ENCODE results near the gene LAMP5. TPM values are rescaled to one million over a fixed set of nuclear protein-coding genes. Genes with fewer than 3 reads are reported as not detected.

Gene LAMP5
- 0.04 TPM in 1 of 2 replicates, not detected in the other for polyA plus RNA-seq (2013)

- H3K79me1 ChIP-seq (ENCODE audit: low read length): no peaks in the 10 kb centered on the region
- no peak within 1 kb of the TSS for H3K4ac ChIP-seq (ENCODE audit: low read depth, low read length)
- no peak within 1 kb of the TSS for H2BK120ac ChIP-seq (ENCODE audit: insufficient read depth, low read length, poor library complexity)
- H3K14ac ChIP-seq (ENCODE audit: low read length): no peak within 1 kb of the TSS
- no peak within 1 kb of the TSS for H4K8ac ChIP-seq (ENCODE audit: low read depth, low read length)
- no CpG with 5 or more reads among the region's 38 CpGs for WGBS (ENCODE audit: extremely low coverage, insufficient coverage, insufficient read length)
- H3K18ac ChIP-seq (ENCODE audit: low read length): no peak within 1 kb of the TSS
- no peak within 1 kb of the TSS for H2BK5ac ChIP-seq (ENCODE audit: low read depth, low read length, poor library complexity)
- H3K23ac ChIP-seq (ENCODE audit: low read length): no peak within 1 kb of the TSS
- no peak within 1 kb of the TSS for H2AK5ac ChIP-seq (ENCODE audit: low read length)
- no peak within 1 kb of the TSS for H3K27ac ChIP-seq (ENCODE audit: low read depth, low read length)
- H3K27me3 ChIP-seq (ENCODE audit: insufficient read depth, low read length): peaks cover 46% of the 10 kb centered on the region
- no peak within 1 kb of the TSS for H2BK12ac ChIP-seq (ENCODE audit: low read length)
- H4K91ac ChIP-seq (ENCODE audit: low read depth, low read length): no peak within 1 kb of the TSS
- H3K4me2 ChIP-seq (ENCODE audit: low read length): peak within 1 kb of the TSS; percentile 53
- H3K4me3 ChIP-seq (ENCODE audit: low read depth, low read length): no peak within 1 kb of the TSS
- H3K9me3 ChIP-seq (ENCODE audit: insufficient read depth, low read depth, low read length): peaks cover 2% of the 10 kb centered on the region
- DNase-seq: no peak
- H3K4me1 ChIP-seq (ENCODE audit: control insufficient read depth in 1 of 2, insufficient read depth in 2 of 2, low read length in 2 of 2): peaks cover 11% of the 10 kb centered on the region in 2 experiments
- H2AFZ ChIP-seq (ENCODE audit: insufficient read depth, low read length, poor library complexity): no peak within 1 kb of the TSS
- no peaks in the 10 kb centered on the region for H3K36me3 ChIP-seq (ENCODE audit: control insufficient read depth in 1 of 2, insufficient read depth in 2 of 2, low read length in 2 of 2)
- no peak within 1 kb of the TSS for H4K12ac ChIP-seq (ENCODE audit: low read depth, low read length)
- H3K79me2 ChIP-seq (ENCODE audit: control insufficient read depth, insufficient read depth, low read length, poor library complexity): no peaks in the 10 kb centered on the region
- H3K9ac ChIP-seq (ENCODE audit: low read length): no peak within 1 kb of the TSS
These were observed at the start of gene LAMP5 for GRCh38 chr20:9514461-9515213. LAMP5 (plus strand) TSS chr20:9514590; CDS start chr20:9514853, 263 bp downstream.

GRCh38 chr20:9467995-9468394, 46.4 kb upstream of the LAMP5 start:
- Histone ChIP-seq H2BK12ac (ENCODE audit: low read length) (no peak overlapping the region), H3K79me2 (ENCODE audit: control insufficient read depth, insufficient read depth, low read length, poor library complexity) (no peaks in the 10 kb centered on the region), H2AK5ac (ENCODE audit: low read length) (no peak overlapping the region), H3K79me1 (ENCODE audit: low read length) (no peaks in the 10 kb centered on the region), H3K9me3 (ENCODE audit: insufficient read depth, low read depth, low read length) (no peaks in the 10 kb centered on the region), H3K14ac (ENCODE audit: low read length) (no peak overlapping the region), H3K27ac (ENCODE audit: low read depth, low read length) (no peak overlapping the region), H3K4me3 (ENCODE audit: low read depth, low read length) (no peak overlapping the region), H2BK5ac (ENCODE audit: low read depth, low read length, poor library complexity) (no peak overlapping the region), H2AFZ (ENCODE audit: insufficient read depth, low read length, poor library complexity) (no peak overlapping the region), H2BK120ac (ENCODE audit: insufficient read depth, low read length, poor library complexity) (no peak overlapping the region), H3K4me2 (ENCODE audit: low read length) (no peak overlapping the region), H3K36me3 (ENCODE audit: control insufficient read depth in 1 of 2, insufficient read depth in 2 of 2, low read length in 2 of 2) (no peaks in the 10 kb centered on the region), H3K4me1 (ENCODE audit: control insufficient read depth in 1 of 2, insufficient read depth in 2 of 2, low read length in 2 of 2) (no peaks in the 10 kb centered on the region), H3K23ac (ENCODE audit: low read length) (no peak overlapping the region), H3K4ac (ENCODE audit: low read depth, low read length) (no peak overlapping the region), H4K12ac (ENCODE audit: low read depth, low read length) (no peak overlapping the region), H4K91ac (ENCODE audit: low read depth, low read length) (no peak overlapping the region), H3K27me3 (ENCODE audit: insufficient read depth, low read length) (no peaks in the 10 kb centered on the region), H3K9ac (ENCODE audit: low read length) (no peak overlapping the region), H3K18ac (ENCODE audit: low read length) (no peak overlapping the region), H4K8ac (ENCODE audit: low read depth, low read length) (no peak overlapping the region)
- no peak for DNase-seq
- no CpG with 5 or more reads among the region's 3 CpGs for WGBS (ENCODE audit: extremely low coverage, insufficient coverage, insufficient read length)

- no peak overlapping the region for H4K12ac ChIP-seq (ENCODE audit: low read depth, low read length)
- H3K27me3 ChIP-seq (ENCODE audit: insufficient read depth, low read length): no peaks in the 10 kb centered on the region
- H2BK12ac ChIP-seq (ENCODE audit: low read length): no peak overlapping the region
- H3K36me3 ChIP-seq (ENCODE audit: control insufficient read depth in 1 of 2, insufficient read depth in 2 of 2, low read length in 2 of 2): no peaks in the 10 kb centered on the region
- H3K27ac ChIP-seq (ENCODE audit: low read depth, low read length): no peak overlapping the region
- H2AFZ ChIP-seq (ENCODE audit: insufficient read depth, low read length, poor library complexity): no peak overlapping the region
- no peak overlapping the region for H2AK5ac ChIP-seq (ENCODE audit: low read length)
- H3K18ac ChIP-seq (ENCODE audit: low read length): no peak overlapping the region
- H3K9ac ChIP-seq (ENCODE audit: low read length): no peak overlapping the region
- H4K8ac ChIP-seq (ENCODE audit: low read depth, low read length): no peak overlapping the region
- no peak overlapping the region for H2BK5ac ChIP-seq (ENCODE audit: low read depth, low read length, poor library complexity)
- no peak overlapping the region for H4K91ac ChIP-seq (ENCODE audit: low read depth, low read length)
- H3K14ac ChIP-seq (ENCODE audit: low read length): no peak overlapping the region
- H3K23ac ChIP-seq (ENCODE audit: low read length): no peak overlapping the region
- DNase-seq: no peak
- H3K4ac ChIP-seq (ENCODE audit: low read depth, low read length): no peak overlapping the region
- H2BK120ac ChIP-seq (ENCODE audit: insufficient read depth, low read length, poor library complexity): no peak overlapping the region
- H3K79me1 ChIP-seq (ENCODE audit: low read length): no peaks in the 10 kb centered on the region
- H3K4me3 ChIP-seq (ENCODE audit: low read depth, low read length): no peak overlapping the region
- H3K4me1 ChIP-seq (ENCODE audit: control insufficient read depth in 1 of 2, insufficient read depth in 2 of 2, low read length in 2 of 2): no peaks in the 10 kb centered on the region
- H3K9me3 ChIP-seq (ENCODE audit: insufficient read depth, low read depth, low read length): no peaks in the 10 kb centered on the region
- H3K4me2 ChIP-seq (ENCODE audit: low read length): no peak overlapping the region
- WGBS (ENCODE audit: extremely low coverage, insufficient coverage, insufficient read length): no CpG with 5 or more reads among the region's 2 CpGs
- no peaks in the 10 kb centered on the region for H3K79me2 ChIP-seq (ENCODE audit: control insufficient read depth, insufficient read depth, low read length, poor library complexity)
These were observed 39.5 kb upstream of the LAMP5 start for GRCh38 chr20:9474835-9475415.

GRCh38 chr20:9475456-9475855, 38.9 kb upstream of the LAMP5 start:
- Histone ChIP-seq H3K79me2 (ENCODE audit: control insufficient read depth, insufficient read depth, low read length, poor library complexity) (no peaks in the 10 kb centered on the region), H3K4me2 (ENCODE audit: low read length) (no peak overlapping the region), H4K8ac (ENCODE audit: low read depth, low read length) (no peak overlapping the region), H2AFZ (ENCODE audit: insufficient read depth, low read length, poor library complexity) (no peak overlapping the region), H3K27me3 (ENCODE audit: insufficient read depth, low read length) (no peaks in the 10 kb centered on the region), H4K91ac (ENCODE audit: low read depth, low read length) (no peak overlapping the region), H2BK120ac (ENCODE audit: insufficient read depth, low read length, poor library complexity) (no peak overlapping the region), H3K14ac (ENCODE audit: low read length) (no peak overlapping the region), H3K79me1 (ENCODE audit: low read length) (no peaks in the 10 kb centered on the region), H3K9ac (ENCODE audit: low read length) (no peak overlapping the region), H3K4me3 (ENCODE audit: low read depth, low read length) (no peak overlapping the region), H3K23ac (ENCODE audit: low read length) (no peak overlapping the region), H3K4ac (ENCODE audit: low read depth, low read length) (no peak overlapping the region), H2BK12ac (ENCODE audit: low read length) (no peak overlapping the region), H2AK5ac (ENCODE audit: low read length) (no peak overlapping the region), H3K27ac (ENCODE audit: low read depth, low read length) (no peak overlapping the region), H3K18ac (ENCODE audit: low read length) (no peak overlapping the region), H3K9me3 (ENCODE audit: insufficient read depth, low read depth, low read length) (no peaks in the 10 kb centered on the region), H4K12ac (ENCODE audit: low read depth, low read length) (no peak overlapping the region), H2BK5ac (ENCODE audit: low read depth, low read length, poor library complexity) (no peak overlapping the region), H3K36me3 (ENCODE audit: control insufficient read depth in 1 of 2, insufficient read depth in 2 of 2, low read length in 2 of 2) (no peaks in the 10 kb centered on the region), H3K4me1 (ENCODE audit: control insufficient read depth in 1 of 2, insufficient read depth in 2 of 2, low read length in 2 of 2) (no peaks in the 10 kb centered on the region)
- no peak for DNase-seq

All from trophoblast cell (in vitro differentiated cells and primary cell).